Amniotic epithelial cell (primary cell): Measurements from ENCODE around the gene SFI1.
"Not testable (repeated sequence)": the region's sequence is repeated elsewhere in the genome, so short reads cannot be mapped to it uniquely, and the experiment has no call there.

Source experiments
- DNase-seq: peaks from one replicate; pipeline ENCODE4 v3.0.0-alpha.2; 2010; ENCODE audit warnings: low read depth

SFI1 gene

GRCh38 chr22:31493355-31493754 is 3.0 kb upstream of the SFI1 start:
- not testable (repeated sequence) for DNase-seq

GRCh38 chr22:31495343-31495742 is 993 bp upstream of the SFI1 start:
- DNase-seq, result no peak

- DNase-seq, result no peak
Measured at GRCh38 chr22:31496735-31497146, 405 bp downstream of the SFI1 start.

GRCh38 chr22:31497148-31497938 is 1.0 kb downstream of the SFI1 start:
- no peak for DNase-seq

GRCh38 chr22:31501738-31502137 is 5.4 kb downstream of the SFI1 start:
- DNase-seq, result no peak

GRCh38 chr22:31503211-31503964 is 7.1 kb downstream of the SFI1 start:
- no peak for DNase-seq

GRCh38 chr22:31504282-31504681 is 7.9 kb downstream of the SFI1 start:
- DNase-seq, result peak; percentile 63

GRCh38 chr22:31507517-31507916 is 11.2 kb downstream of the SFI1 start:
- DNase-seq, result not testable (repeated sequence)

- no peak for DNase-seq
Measured at GRCh38 chr22:31508536-31508935, 12.2 kb downstream of the SFI1 start.

GRCh38 chr22:31509061-31509762 is 12.9 kb downstream of the SFI1 start:
- no peak for DNase-seq

- DNase-seq, result no peak
Measured at GRCh38 chr22:31520051-31520450, 23.7 kb downstream of the SFI1 start.

- DNase-seq, result not testable (repeated sequence)
Measured at GRCh38 chr22:31524132-31524531, 27.8 kb downstream of the SFI1 start.

GRCh38 chr22:31526270-31526669 is 29.9 kb downstream of the SFI1 start:
- DNase-seq, result no peak

- peak; percentile 31 for DNase-seq
Measured at GRCh38 chr22:31530823-31531195, 34.5 kb downstream of the SFI1 start.

- peak; percentile 21 for DNase-seq
Measured at GRCh38 chr22:31532060-31532459, 35.7 kb downstream of the SFI1 start.

- DNase-seq, result no peak
Measured at GRCh38 chr22:31533374-31533773, 37.0 kb downstream of the SFI1 start.

GRCh38 chr22:31537019-31537535 is 40.7 kb downstream of the SFI1 start:
- DNase-seq, result no peak

GRCh38 chr22:31538815-31539214 is 42.5 kb downstream of the SFI1 start:
- no peak for DNase-seq

GRCh38 chr22:31540166-31540565 is 43.8 kb downstream of the SFI1 start:
- not testable (repeated sequence) for DNase-seq

- no peak for DNase-seq
Measured at GRCh38 chr22:31540966-31541365, 44.6 kb downstream of the SFI1 start.

GRCh38 chr22:31544481-31545480 is 48.4 kb downstream of the SFI1 start:
- DNase-seq, result no peak
